ENCODE data around the gene SDCCAG8.

GRCh38 chr1:243528459-243529121 is 272.7 kb downstream of the SDCCAG8 start:
- TF ChIP-seq POLR2AphosphoS5 (IDR thresholded peaks at IDR 0.05) (no peak), CTCF (IDR thresholded peaks at IDR 0.05 in 8 of 11, conservative IDR thresholded peaks at IDR 0.05 in 3 of 11) (no peak)

Data from spleen (tissue), 7 donors.